ENCODE data around the gene SLC17A9. TPM values are rescaled to one million over a fixed set of nuclear protein-coding genes. Genes with fewer than 3 reads are reported as not detected.

The SLC17A9 gene
- total and polyA plus RNA-seq, 2 of the 8 experiments (the other 6 are each of a cell fraction or from before 2014, with no cell fraction given), result 23.5 to 35.2 TPM

- TF ChIP-seq ZNF274 (IDR thresholded peaks at IDR 0.05; ENCODE audit: borderline replicate concordance, extremely low read depth, low read length), result no peak
- no peak for TF ChIP-seq GABPA (IDR thresholded peaks at IDR 0.05; ENCODE audit: borderline replicate concordance, insufficient read depth, low read length)
- no peak for TF ChIP-seq SIRT6 (IDR thresholded peaks at IDR 0.05; ENCODE audit: low read length)
- TF ChIP-seq CTBP2 (IDR thresholded peaks at IDR 0.05; ENCODE audit: borderline replicate concordance, insufficient read depth, insufficient read length, low read length), result no peak
- TF ChIP-seq BACH1 (IDR thresholded peaks at IDR 0.05; ENCODE audit: low read length), result no peak
- no peak for TF ChIP-seq CHD1 (IDR thresholded peaks at IDR 0.05; ENCODE audit: low read depth, low read length)
- no peak for TF ChIP-seq SP4 (IDR thresholded peaks at IDR 0.05; ENCODE audit: low read length)
- no peak for TF ChIP-seq SP1 (IDR thresholded peaks at IDR 0.05; ENCODE audit: low read depth, low read length)
Observed at GRCh38 chr20:62951896-62952372, 575 bp upstream of the SLC17A9 start (continued).

Data from H1 (cell line).